BLaER1 (cell line): ENCODE measurements around the gene SLC35F3.

Source experiments
- H3K27ac ChIP-seq: shearing (Covaris generic); formaldehyde crosslinking; 2 replicates; pipeline ENCODE4 v1.8.1; 2022
- H3K27me3 ChIP-seq: shearing (Covaris generic); formaldehyde crosslinking; 2 replicates; pipeline ENCODE4 v1.8.1; 2022
- H3K36me3 ChIP-seq: shearing (Covaris generic); formaldehyde crosslinking; 2 replicates; pipeline ENCODE4 v1.8.1; 2022
- H3K4me1 ChIP-seq: shearing (Covaris generic); formaldehyde crosslinking; 2 replicates; pipeline ENCODE4 v1.8.1; 2022
- H3K4me2 ChIP-seq: shearing (Covaris generic); formaldehyde crosslinking; 2 replicates; pipeline ENCODE4 v1.8.1; 2022
- H3K4me3 ChIP-seq: shearing (Covaris generic); formaldehyde crosslinking; 2 replicates; pipeline ENCODE4 v1.8.1; 2022
- H3K9ac ChIP-seq: shearing (Covaris generic); formaldehyde crosslinking; 2 replicates; pipeline ENCODE4 v1.8.1; 2022
- H3K9me3 ChIP-seq: shearing (Covaris generic); formaldehyde crosslinking; 2 replicates; pipeline ENCODE4 v1.8.1; 2022
- H4K20me1 ChIP-seq: shearing (Covaris generic); formaldehyde crosslinking; 2 replicates; pipeline ENCODE4 v1.8.1; 2022
- Cebpa-rat ChIP-seq: shearing (Covaris generic); IDR thresholded peaks from 2 replicates; pipeline ENCODE4 v1.8.1; 2022

The SLC35F3 gene

DNA sequence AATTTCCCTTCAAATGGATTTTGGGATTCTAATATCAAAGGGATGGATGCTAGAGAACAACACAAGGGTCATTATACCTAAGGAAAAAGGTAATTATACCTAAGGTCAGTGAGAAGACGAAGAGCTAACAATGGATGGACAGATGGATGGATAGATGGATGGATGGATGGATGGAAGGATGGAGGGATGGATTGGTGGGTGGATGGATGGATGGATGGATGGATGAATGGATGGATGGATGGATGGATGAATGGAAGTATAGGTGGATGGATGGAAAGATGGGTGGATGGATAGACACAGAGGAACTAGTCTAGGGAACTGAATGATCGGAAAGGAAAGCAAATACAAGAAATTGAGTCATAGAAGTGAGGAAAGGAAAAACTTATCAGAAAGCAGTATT, 34.0 kb downstream of the SLC35F3 start:
- Histone ChIP-seq H3K9me3 (no peaks in the 10 kb centered on the region), H3K4me1 (no peaks in the 10 kb centered on the region), H3K9ac (no peak overlapping the region), H3K4me2 (no peak overlapping the region), H3K27me3 (no peaks in the 10 kb centered on the region), H3K36me3 (no peaks in the 10 kb centered on the region), H3K4me3 (no peak overlapping the region), H4K20me1 (no peaks in the 10 kb centered on the region), H3K27ac (no peak overlapping the region)
- TF ChIP-seq Cebpa-rat = no peak

DNA sequence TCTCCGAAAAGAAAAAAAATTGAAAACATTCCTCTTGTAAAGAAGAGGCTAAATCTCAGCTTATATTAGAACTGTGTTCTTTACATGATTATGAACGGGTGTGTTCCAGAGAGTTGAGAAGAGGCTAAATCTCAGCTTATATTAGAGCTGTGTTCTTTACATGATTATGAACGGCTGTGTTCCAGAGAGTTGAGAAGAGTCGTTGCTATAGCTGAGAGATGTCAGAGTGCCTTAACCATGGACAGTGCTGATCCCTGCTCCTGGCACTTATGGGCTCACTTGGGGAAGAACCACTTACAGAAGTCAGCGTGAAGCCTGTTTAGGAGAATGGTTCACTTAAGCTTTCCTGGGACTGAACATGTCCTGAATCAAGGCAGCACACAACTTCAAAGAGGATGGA, 35.0 kb downstream of the SLC35F3 start:
- Histone ChIP-seq H3K36me3 (no peaks in the 10 kb centered on the region), H3K4me3 (no peak overlapping the region), H3K4me2 (no peak overlapping the region), H3K27me3 (no peaks in the 10 kb centered on the region), H4K20me1 (no peaks in the 10 kb centered on the region), H3K27ac (no peak overlapping the region), H3K9me3 (no peaks in the 10 kb centered on the region), H3K4me1 (no peaks in the 10 kb centered on the region), H3K9ac (no peak overlapping the region)
- no peak for TF ChIP-seq Cebpa-rat

DNA sequence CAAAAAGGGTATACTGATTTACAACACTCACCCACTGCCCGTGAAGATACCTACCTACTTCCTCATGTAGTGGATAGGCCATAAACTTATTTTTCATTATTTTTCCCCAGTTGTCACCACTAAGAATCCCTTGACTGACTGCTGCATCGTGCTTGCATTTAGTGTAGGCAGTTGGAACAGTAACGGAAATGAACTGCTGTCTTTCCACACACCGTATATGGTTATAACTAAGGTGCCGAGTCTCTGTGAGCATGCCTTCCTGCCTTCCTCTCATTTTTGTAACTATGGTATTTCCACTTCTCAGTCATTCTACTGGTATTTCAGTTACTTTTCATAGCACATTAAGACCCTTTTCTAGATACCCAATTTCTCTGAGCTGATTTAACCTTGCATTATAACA, 36.4 kb downstream of the SLC35F3 start:
- no peaks in the 10 kb centered on the region for H3K4me1 ChIP-seq
- no peaks in the 10 kb centered on the region for H4K20me1 ChIP-seq
- H3K36me3 ChIP-seq = no peaks in the 10 kb centered on the region
- no peak overlapping the region for H3K4me2 ChIP-seq
- H3K9me3 ChIP-seq = no peaks in the 10 kb centered on the region
- no peaks in the 10 kb centered on the region for H3K27me3 ChIP-seq
- no peak overlapping the region for H3K9ac ChIP-seq
- no peak overlapping the region for H3K4me3 ChIP-seq
- TF ChIP-seq Cebpa-rat = no peak
- no peak overlapping the region for H3K27ac ChIP-seq

DNA sequence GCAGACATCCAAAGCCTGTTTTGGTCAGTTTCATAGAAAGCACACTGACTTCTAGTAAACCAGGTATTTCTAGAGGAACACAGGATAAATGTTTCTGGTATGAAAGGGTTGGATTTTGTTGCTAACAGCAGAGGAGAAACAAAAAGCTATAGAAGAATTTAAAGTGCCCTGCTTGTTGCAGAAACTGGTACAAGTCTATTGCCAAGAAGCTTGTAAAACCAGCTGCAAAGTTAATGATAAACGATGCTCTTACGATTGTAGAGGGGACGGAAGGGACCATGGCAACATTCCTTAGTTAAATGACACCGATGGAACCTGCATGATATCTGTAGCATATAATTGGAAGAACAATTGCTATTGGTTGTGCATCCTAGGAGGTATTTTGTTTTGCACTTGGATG, 40.1 kb downstream of the SLC35F3 start:
- H4K20me1 ChIP-seq = no peaks in the 10 kb centered on the region
- H3K27me3 ChIP-seq = no peaks in the 10 kb centered on the region
- H3K36me3 ChIP-seq = no peaks in the 10 kb centered on the region
- H3K4me3 ChIP-seq = no peak overlapping the region
- H3K27ac ChIP-seq = no peak overlapping the region
- H3K9me3 ChIP-seq = no peaks in the 10 kb centered on the region
- no peak overlapping the region for H3K9ac ChIP-seq
- no peak for TF ChIP-seq Cebpa-rat
- H3K4me2 ChIP-seq = no peak overlapping the region
- H3K4me1 ChIP-seq = peaks cover 14% of the 10 kb centered on the region

DNA sequence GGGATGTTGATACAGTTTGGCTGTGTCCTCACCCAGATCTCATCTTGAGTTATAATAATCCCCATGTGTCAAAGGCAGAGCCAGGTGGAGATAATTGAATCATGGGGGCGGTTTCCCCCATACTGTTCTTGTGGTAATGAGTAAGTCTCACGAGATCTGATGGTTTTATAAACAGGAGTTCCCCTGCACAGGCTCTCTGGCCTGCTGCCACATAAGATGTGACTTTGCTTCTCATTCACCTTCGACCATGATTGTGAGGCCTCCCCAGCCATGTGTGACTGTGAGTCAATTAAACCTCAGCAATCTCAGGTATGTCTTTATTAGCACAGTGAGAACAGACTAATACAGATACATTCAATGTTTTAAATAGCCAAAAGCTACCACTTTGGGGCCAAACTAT, 41.1 kb downstream of the SLC35F3 start:
- peaks cover 14% of the 10 kb centered on the region for H3K4me1 ChIP-seq
- no peaks in the 10 kb centered on the region for H4K20me1 ChIP-seq
- H3K27me3 ChIP-seq = no peaks in the 10 kb centered on the region
- H3K4me2 ChIP-seq = no peak overlapping the region
- H3K9me3 ChIP-seq = no peaks in the 10 kb centered on the region
- H3K4me3 ChIP-seq = no peak overlapping the region
- H3K36me3 ChIP-seq = no peaks in the 10 kb centered on the region
- no peak overlapping the region for H3K27ac ChIP-seq
- TF ChIP-seq Cebpa-rat = no peak
- H3K9ac ChIP-seq = no peak overlapping the region

DNA sequence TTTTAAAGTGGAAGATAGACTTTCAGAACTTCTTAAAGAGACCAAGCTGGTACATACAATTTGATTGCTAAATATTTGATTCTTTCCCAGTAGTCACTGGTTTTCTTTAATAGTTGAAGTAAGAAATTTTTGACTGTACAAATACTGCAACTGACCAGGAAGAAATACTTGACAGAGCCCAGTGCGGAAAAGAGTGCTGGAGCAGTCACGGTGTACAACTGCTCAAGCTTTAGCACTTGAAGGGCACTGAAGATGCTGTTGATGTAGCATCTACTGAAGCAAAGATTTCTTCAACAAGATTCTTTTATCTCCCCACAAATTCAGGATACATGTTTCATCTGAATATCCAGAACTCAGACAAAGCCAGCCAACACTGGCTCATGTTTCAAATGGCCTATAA, 41.5 kb downstream of the SLC35F3 start:
- peaks cover 14% of the 10 kb centered on the region for H3K4me1 ChIP-seq
- H3K27ac ChIP-seq = no peak overlapping the region
- TF ChIP-seq Cebpa-rat = no peak
- H3K4me3 ChIP-seq = no peak overlapping the region
- no peak overlapping the region for H3K9ac ChIP-seq
- no peaks in the 10 kb centered on the region for H4K20me1 ChIP-seq
- no peaks in the 10 kb centered on the region for H3K27me3 ChIP-seq
- no peak overlapping the region for H3K4me2 ChIP-seq
- H3K36me3 ChIP-seq = no peaks in the 10 kb centered on the region
- H3K9me3 ChIP-seq = peaks cover 2% of the 10 kb centered on the region; the same call in 1 of the 2 replicates

DNA sequence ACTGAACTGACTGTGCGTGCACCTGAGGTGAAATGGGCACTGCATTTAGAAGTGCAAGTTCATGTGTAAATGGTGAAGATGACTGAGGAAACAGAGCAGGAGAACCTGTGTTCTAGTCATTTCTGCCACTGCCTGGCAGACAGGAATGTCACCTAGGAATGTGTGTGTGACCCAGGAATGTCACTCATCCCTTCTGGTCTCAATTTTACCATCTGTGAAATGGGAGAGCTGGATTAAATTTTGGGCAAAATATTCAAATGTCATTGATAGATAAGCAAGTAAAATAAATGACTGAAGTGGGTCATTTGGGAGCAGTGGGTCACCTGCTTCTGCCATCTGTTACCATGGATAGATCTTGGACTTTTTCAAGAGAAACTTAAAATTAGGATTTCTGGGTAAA, 42.2 kb downstream of the SLC35F3 start:
- TF ChIP-seq Cebpa-rat = no peak

DNA sequence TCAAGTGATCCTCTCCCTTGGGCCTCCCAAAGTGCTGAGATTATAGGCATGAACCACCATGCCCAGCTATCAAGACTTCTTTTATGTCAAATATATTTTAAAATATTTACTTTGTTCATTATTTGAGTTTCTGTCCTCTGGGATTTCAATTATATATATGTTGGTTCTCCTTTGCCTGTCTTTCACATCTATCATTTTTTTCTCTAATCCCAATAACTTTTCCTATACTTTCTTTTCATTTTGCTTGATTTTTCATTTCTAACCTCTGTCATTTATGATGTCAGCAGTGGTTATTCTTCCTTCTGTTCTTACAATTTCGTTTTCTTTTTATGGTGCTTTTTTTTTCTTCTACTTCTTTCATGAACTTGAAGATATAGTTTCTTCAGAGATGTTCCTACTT, 47.3 kb downstream of the SLC35F3 start:
- no peaks in the 10 kb centered on the region for H4K20me1 ChIP-seq
- H3K9me3 ChIP-seq = peaks cover 19% of the 10 kb centered on the region

More for the DNA sequence above, 42.2 kb downstream of the SLC35F3 start:
- H3K9me3 ChIP-seq = peaks cover 9% of the 10 kb centered on the region
- H3K9ac ChIP-seq = no peak overlapping the region
- no peaks in the 10 kb centered on the region for H3K27me3 ChIP-seq
- no peaks in the 10 kb centered on the region for H3K36me3 ChIP-seq
- H4K20me1 ChIP-seq = no peaks in the 10 kb centered on the region
- H3K4me2 ChIP-seq = no peak overlapping the region
- no peak overlapping the region for H3K4me3 ChIP-seq
- no peak overlapping the region for H3K27ac ChIP-seq
- peaks cover 14% of the 10 kb centered on the region for H3K4me1 ChIP-seq

DNA sequence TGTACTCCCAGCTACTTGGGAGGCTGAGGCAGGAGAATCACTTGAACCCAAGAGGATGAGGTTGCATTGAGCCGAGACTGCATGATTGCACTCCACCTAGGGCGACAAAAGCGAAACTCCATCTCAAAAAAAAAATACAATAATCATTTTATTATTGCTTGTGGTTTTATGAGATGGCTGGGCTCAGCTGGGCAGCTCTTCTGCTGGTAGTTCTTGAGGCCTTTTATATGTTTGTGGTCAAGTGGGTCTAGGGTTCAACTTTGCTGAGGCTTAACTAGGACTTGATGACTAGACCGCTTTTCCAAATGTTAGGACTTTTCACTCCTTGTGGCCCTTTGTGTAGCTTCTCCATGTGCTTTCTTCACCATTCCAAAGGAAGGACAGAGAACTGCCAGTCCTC, 53.2 kb downstream of the SLC35F3 start:
- Histone ChIP-seq H3K4me3 (no peak overlapping the region), H3K36me3 (no peaks in the 10 kb centered on the region), H3K4me2 (no peak overlapping the region), H3K9me3 (0 out of 2 replicates have a peak, but pooled peaks cover 6% of the 10 kb centered on the region), H4K20me1 (no peaks in the 10 kb centered on the region), H3K27ac (no peak overlapping the region), H3K27me3 (no peaks in the 10 kb centered on the region), H3K4me1 (no peaks in the 10 kb centered on the region), H3K9ac (no peak overlapping the region)
- TF ChIP-seq Cebpa-rat = no peak

More for the DNA sequence above, 47.3 kb downstream of the SLC35F3 start:
- Histone ChIP-seq H3K27me3 (no peaks in the 10 kb centered on the region), H3K4me3 (no peak overlapping the region), H3K4me1 (peaks cover 14% of the 10 kb centered on the region), H3K27ac (no peak overlapping the region), H3K4me2 (no peak overlapping the region), H3K9ac (no peak overlapping the region), H3K36me3 (no peaks in the 10 kb centered on the region)
- TF ChIP-seq Cebpa-rat = no peak

DNA sequence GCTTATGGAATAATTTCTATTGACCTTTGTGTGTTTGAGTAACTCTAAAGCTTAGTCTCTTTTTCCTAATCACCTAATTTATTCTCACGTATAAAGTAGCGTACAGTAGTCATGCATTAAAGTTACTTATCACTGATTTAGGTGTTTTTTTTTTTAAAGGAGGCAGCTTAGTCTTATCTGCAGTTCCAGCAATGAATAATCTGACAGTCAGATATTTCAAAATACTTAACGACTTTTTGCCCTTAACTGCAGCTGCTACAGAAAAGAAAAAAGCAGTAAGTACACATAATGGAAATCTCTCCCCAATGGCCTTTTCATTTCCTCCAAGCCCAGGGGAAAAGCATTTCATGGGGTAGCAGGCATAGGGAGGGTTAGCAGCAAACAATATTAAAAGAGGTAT, 54.6 kb downstream of the SLC35F3 start:
- Histone ChIP-seq H3K9ac (no peak overlapping the region), H3K27me3 (no peaks in the 10 kb centered on the region), H3K36me3 (no peaks in the 10 kb centered on the region), H3K9me3 (0 out of 2 replicates have a peak, but pooled peaks cover 6% of the 10 kb centered on the region), H3K4me1 (no peaks in the 10 kb centered on the region), H4K20me1 (no peaks in the 10 kb centered on the region), H3K4me2 (no peak overlapping the region), H3K27ac (no peak overlapping the region), H3K4me3 (no peak overlapping the region)
- no peak for TF ChIP-seq Cebpa-rat

DNA sequence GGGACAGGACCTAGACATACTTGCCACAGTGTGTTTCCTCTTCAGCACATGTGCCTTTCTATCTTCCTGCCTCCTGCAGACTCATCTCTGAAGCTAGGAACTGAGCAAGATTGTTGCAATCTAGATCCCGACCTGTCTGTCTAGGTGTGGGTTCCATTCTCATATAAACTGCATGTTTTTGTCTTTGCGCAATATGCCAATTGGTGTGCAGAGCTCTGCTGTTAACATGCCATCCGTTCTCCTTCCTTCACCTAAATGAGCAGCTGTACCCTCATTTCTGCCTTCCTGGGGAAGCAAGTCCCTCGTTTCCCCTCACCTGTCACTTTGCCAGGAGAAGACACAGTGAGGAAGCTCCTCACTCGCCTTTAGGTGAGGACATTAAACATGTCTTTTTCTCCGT, 55.5 kb downstream of the SLC35F3 start:
- Histone ChIP-seq H3K4me2 (no peak overlapping the region), H3K27ac (no peak overlapping the region), H3K9me3 (0 out of 2 replicates have a peak, but pooled peaks cover 6% of the 10 kb centered on the region), H3K27me3 (no peaks in the 10 kb centered on the region), H3K36me3 (no peaks in the 10 kb centered on the region), H3K4me1 (no peaks in the 10 kb centered on the region), H4K20me1 (no peaks in the 10 kb centered on the region), H3K4me3 (no peak overlapping the region), H3K9ac (no peak overlapping the region)
- no peak for TF ChIP-seq Cebpa-rat
